HEK293T (cell line): ENCODE data around the gene RPTOR.

Source experiments
- CTCF ChIA-PET: fragments of 350-600 bp; formaldehyde crosslinking; extraction: SDS; loops from one replicate; lab custom pipeline; 2021; ENCODE audit warnings: antibody characterized with exemption, inconsistent platforms; lab: Yijun Ruan, JAX
- POLR2A ChIA-PET: fragments of 350-600 bp; formaldehyde crosslinking; extraction: SDS; loops from one replicate; lab custom pipeline; 2020; ENCODE audit warnings: antibody characterized with exemption, inconsistent platforms; lab: Yijun Ruan, JAX
- DNase-seq: peaks from one replicate; pipeline ENCODE4 v3.0.0; 2012; ENCODE audit warnings: mixed read lengths; ENCODE audit errors: extremely low spot score
- ARNT ChIP-seq: fragments of 450-650 bp; IDR thresholded peaks from 2 replicates; pipeline ENCODE4 v1.6.1; 2017; ENCODE audit warnings: mild to moderate bottlenecking
- BHLHE40 ChIP-seq: fragments of 450-650 bp; IDR thresholded peaks from 2 replicates; pipeline ENCODE4 v1.6.1; 2016; ENCODE audit warnings: mild to moderate bottlenecking, moderate library complexity, borderline replicate concordance
- CTBP1 ChIP-seq: fragments of 450-650 bp; IDR thresholded peaks from 2 replicates; pipeline ENCODE4 v1.6.1; 2016; ENCODE audit warnings: borderline replicate concordance
- ELF4 ChIP-seq: fragments of 450-650 bp; IDR thresholded peaks from 2 replicates; pipeline ENCODE4 v1.6.1; 2017; ENCODE audit warnings: antibody characterized with exemption
- FOXA1 ChIP-seq: fragments of 450-650 bp; IDR thresholded peaks from 2 replicates; pipeline ENCODE4 v1.6.1; 2016; ENCODE audit warnings: mild to moderate bottlenecking
- FOXK2 ChIP-seq: fragments of 450-650 bp; IDR thresholded peaks from 2 replicates; pipeline ENCODE4 v1.6.1; 2016; ENCODE audit warnings: mild to moderate bottlenecking
- FOXM1 ChIP-seq: fragments of 450-650 bp; IDR thresholded peaks from 2 replicates; pipeline ENCODE4 v1.6.1; 2017; ENCODE audit warnings: mild to moderate bottlenecking, borderline replicate concordance
- HDGF ChIP-seq: fragments of 450-650 bp; IDR thresholded peaks from 2 replicates; pipeline ENCODE4 v1.6.1; 2017; ENCODE audit warnings: antibody characterized with exemption, borderline replicate concordance
- L3MBTL2 ChIP-seq: fragments of 450-650 bp; conservative IDR thresholded peaks from 2 replicates; pipeline ENCODE4 v1.6.1; 2016; ENCODE audit warnings: mild to moderate bottlenecking
- LEF1 ChIP-seq: fragments of 450-650 bp; IDR thresholded peaks from 2 replicates; pipeline ENCODE4 v1.6.1; 2017; ENCODE audit warnings: mild to moderate bottlenecking, borderline replicate concordance
- NFRKB ChIP-seq: fragments of 450-650 bp; IDR thresholded peaks from 2 replicates; pipeline ENCODE4 v1.6.1; 2016; ENCODE audit warnings: mild to moderate bottlenecking, moderate library complexity
- SP1 ChIP-seq: fragments of 450-650 bp; IDR thresholded peaks from 2 replicates; pipeline ENCODE4 v1.6.1; 2017
- SUZ12 ChIP-seq: fragments of 450-650 bp; IDR thresholded peaks from 2 replicates; pipeline ENCODE4 v1.6.1; 2016; ENCODE audit warnings: mild to moderate bottlenecking
- TARDBP ChIP-seq: fragments of 450-650 bp; IDR thresholded peaks from 2 replicates; pipeline ENCODE4 v1.6.1; 2016
- ZNF384 ChIP-seq: fragments of 450-650 bp; IDR thresholded peaks from 2 replicates; pipeline ENCODE4 v1.6.1; 2016
- TF ChIP-seq, protein P1 (sequence below): fragments of 450-650 bp; IDR thresholded peaks from 2 replicates; pipeline ENCODE4 v1.6.1; 2016

RPTOR gene

DNA sequence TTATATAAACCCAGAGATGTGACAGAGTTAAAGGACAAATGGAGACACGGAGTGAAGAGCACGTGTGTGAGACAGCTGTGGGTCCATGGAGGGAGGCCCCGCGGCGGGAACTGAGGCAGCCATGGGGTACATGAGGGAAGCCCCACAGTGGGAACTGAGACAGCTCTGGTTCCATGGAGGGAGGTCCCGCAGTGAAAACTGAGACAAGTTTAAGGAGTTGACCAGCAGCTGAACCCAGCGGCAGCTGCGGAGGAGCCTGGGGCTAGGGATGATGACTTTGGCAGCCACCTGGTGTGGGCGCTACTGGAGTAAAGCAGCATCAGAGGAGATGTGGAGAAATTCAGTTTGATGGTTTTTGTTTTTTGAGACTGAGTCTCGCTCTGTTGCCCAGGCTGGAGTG, 185.1 kb downstream of the RPTOR start:
- CTCF ChIA-PET: no interaction called here
- no peak for TF ChIP-seq L3MBTL2
- no peak for TF ChIP-seq ARNT
- TF ChIP-seq, protein P1, sequence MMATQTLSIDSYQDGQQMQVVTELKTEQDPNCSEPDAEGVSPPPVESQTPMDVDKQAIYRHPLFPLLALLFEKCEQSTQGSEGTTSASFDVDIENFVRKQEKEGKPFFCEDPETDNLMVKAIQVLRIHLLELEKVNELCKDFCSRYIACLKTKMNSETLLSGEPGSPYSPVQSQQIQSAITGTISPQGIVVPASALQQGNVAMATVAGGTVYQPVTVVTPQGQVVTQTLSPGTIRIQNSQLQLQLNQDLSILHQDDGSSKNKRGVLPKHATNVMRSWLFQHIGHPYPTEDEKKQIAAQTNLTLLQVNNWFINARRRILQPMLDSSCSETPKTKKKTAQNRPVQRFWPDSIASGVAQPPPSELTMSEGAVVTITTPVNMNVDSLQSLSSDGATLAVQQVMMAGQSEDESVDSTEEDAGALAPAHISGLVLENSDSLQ: no peak
- TF ChIP-seq FOXA1: no peak
- no peak for TF ChIP-seq ELF4
- no peak for TF ChIP-seq LEF1
- TF ChIP-seq SP1: no peak
- no peak for TF ChIP-seq FOXK2
- TF ChIP-seq TARDBP: no peak
- TF ChIP-seq ZNF384: no peak
- no peak for TF ChIP-seq HDGF
- TF ChIP-seq BHLHE40: no peak
- no peak for TF ChIP-seq FOXM1
- no peak for TF ChIP-seq CTBP1
- no peak for TF ChIP-seq SUZ12
- POLR2A ChIA-PET: no interaction called here
- no peak for DNase-seq

DNA sequence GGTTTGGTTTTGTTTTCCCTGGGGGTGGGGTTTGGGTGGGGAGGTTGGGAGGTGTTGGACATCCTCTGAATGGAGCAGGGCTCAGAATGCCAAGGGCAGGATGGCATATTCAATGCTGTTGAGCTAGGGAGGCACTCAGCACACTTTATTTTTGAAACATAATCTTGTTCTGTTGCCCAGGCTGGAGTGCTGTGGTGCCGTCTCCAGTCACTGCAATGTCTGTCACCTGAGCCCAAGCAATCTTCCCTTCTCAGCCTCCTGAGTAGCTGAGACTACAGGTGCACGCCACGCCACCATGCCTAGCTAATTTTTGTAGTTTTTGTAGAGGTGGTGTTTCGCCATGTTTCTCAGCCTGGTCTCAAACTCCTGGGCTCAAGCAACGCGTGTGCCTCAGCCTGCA, 186.1 kb downstream of the RPTOR start:
- TF ChIP-seq ZNF384 (no peak), BHLHE40 (no peak), NFRKB (no peak), ELF4 (no peak), SUZ12 (no peak), FOXA1 (no peak), HDGF (no peak), SP1 (no peak), FOXM1 (no peak), ARNT (no peak), CTBP1 (no peak), L3MBTL2 (no peak)
- CTCF ChIA-PET: no interaction called here
- no peak for DNase-seq
- POLR2A ChIA-PET: no interaction called here

DNA sequence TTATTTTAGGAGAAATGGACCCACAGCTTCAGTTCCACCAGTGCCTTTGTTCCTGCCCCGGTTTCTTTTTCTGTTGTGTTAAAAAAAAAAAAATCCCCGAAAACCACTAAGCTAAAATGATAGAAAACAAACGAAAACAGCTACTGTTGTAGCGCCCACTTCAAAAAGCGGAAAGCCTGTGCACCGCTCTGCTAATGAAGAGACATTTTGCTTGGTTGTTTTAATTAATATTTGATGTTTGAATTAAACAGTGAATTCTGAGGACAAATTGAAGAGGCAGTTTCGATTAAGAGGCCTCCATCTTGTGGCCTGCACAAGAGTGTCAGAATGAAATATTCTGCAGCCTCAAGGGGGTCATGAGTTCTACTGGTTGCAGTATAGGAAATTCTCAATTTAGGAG, 186.7 kb downstream of the RPTOR start:
- ChIA-PET CTCF (no interaction called here), POLR2A (no interaction called here)
- TF ChIP-seq CTBP1 (no peak), LEF1 (no peak), HDGF (no peak), FOXM1 (no peak), FOXK2 (no peak), BHLHE40 (no peak), SUZ12 (no peak), SP1 (no peak), ZNF384 (no peak), FOXA1 (no peak)
- DNase-seq: no peak

DNA sequence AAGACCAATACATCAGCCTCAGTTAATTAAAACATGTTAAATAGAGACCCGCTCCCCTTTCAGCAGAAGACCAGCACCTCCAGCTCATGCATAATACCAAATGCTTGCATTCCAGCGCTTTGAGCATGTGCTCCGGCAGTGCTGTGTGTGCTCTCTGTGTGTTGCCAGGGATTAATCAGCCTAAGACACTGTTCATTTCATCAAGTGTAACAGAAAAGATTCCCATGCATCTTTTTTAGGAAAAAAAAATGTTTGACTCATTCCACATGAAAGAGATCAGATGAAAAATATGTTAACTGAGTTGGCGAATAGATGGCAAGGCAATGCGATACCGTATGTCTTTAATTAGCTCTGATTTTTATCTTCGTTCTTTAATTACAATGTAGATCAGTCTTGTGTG, 187.6 kb downstream of the RPTOR start:
- ChIA-PET POLR2A (no interaction called here), CTCF (no interaction called here)
- no peak for DNase-seq
- no peak for TF ChIP-seq LEF1
- TF ChIP-seq ARNT: no peak
- no peak for TF ChIP-seq SUZ12
- TF ChIP-seq, protein P1: no peak
- TF ChIP-seq NFRKB: no peak
- no peak for TF ChIP-seq FOXA1
- TF ChIP-seq CTBP1: no peak
- TF ChIP-seq ZNF384: no peak
- TF ChIP-seq BHLHE40: no peak
- no peak for TF ChIP-seq SP1
- TF ChIP-seq HDGF: no peak
- no peak for TF ChIP-seq ELF4
- no peak for TF ChIP-seq L3MBTL2

DNA sequence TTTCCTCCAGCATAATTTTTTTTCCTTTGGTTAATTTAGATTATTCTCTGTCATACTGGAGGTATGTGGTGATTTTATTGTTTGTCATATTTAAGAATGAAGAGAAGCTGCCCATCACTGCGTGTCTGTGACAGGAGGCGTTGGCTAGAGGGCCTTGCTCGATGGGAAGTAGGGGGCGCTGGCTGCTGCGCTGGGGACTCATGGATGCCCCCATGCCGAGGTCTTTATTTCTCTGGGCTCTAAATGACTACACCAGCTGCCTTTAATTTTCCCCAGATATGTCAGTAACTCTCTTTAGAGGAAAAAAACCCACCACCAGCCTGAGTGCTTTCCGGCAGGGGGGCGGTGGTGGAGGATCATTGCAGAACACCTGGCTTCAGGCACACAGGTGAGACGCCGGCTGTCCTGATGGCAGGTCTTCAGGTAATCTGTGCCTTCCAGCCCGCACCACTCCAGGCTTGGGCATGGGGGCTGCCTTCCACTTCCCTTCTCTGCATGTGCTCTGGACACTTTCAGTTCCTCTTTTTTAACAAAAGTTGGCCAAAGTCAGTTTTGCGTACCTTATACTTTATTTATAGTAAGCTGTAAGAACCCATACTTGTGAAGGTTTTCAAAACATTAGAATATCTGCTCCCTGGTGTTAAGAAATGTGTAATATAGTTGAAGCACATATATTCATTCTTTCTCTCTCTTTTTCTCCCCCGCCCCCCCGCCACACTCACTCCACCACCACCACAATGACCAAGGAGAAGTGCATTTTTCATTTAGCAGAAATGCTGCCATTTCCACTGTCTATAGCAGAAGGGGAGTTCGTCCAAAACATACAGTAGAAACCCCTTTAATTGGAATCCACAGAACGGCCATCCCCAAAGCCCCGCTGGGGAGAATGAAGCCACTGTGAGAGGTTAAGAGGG, 192.7 kb downstream of the RPTOR start:
- no peak for DNase-seq
- CTCF ChIA-PET: no interaction called here
- POLR2A ChIA-PET: no interaction called here
- TF ChIP-seq, protein P1: no peak
- TF ChIP-seq CTBP1: no peak

DNA sequence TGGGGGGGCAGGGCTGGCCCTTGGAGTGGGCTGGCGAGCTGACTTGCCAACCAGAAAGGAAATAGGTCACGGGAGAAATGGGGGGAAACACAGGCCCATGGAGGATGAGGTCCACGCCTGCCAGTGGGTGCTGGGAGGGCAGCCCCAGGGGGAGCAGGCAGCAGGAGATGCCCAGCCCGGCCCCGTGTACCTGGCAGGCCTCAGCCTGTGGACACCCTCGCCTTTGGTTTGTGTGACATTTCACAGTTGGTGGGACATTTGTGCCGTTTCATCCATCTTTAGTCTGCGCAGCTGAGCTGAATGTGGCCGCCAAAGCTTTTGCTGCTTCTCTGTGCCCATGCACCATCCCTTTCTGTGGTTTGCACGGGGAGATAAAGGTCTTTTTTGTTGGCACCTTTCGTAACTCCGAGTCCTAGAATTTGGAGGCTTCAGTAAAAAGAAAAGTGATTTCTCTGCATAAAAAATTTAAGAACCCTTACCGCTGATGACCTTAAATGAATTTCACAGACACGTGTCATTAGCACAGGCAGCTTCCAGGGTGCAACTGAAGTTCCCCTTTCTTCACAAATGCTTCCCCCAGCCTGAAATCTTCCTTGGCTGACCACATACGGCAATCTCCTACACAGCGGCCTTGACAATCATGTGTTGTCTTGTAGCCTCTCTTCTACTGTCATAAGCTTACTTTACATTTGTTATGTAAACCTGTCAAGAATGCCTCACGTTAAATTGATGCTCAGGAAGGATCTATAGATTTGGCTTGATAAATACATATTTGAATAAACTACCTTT, 193.6 kb downstream of the RPTOR start:
- DNase-seq: no peak
- ChIA-PET POLR2A (no interaction called here), CTCF (no interaction called here)
- no peak for TF ChIP-seq ELF4
- no peak for TF ChIP-seq SUZ12
- TF ChIP-seq FOXM1: no peak
- no peak for TF ChIP-seq NFRKB
- no peak for TF ChIP-seq SP1
- no peak for TF ChIP-seq HDGF
- no peak for TF ChIP-seq TARDBP
- TF ChIP-seq ARNT: no peak
- no peak for TF ChIP-seq ZNF384
- TF ChIP-seq BHLHE40: no peak
- no peak for TF ChIP-seq FOXA1
- TF ChIP-seq, protein P1: no peak
- TF ChIP-seq CTBP1: no peak
- no peak for TF ChIP-seq L3MBTL2
- no peak for TF ChIP-seq LEF1
- TF ChIP-seq FOXK2: no peak
